AG04449 (cell line): ENCODE measurements around the gene AMDHD2.
"Not testable (repeated sequence)": the region's sequence is repeated elsewhere in the genome, so short reads cannot be mapped to it uniquely, and the experiment has no call there.

ENCODE experiments used
- CTCF ChIA-PET: fragments of 350-600 bp; formaldehyde crosslinking; extraction: SDS; loops from one replicate; lab custom pipeline; 2021; ENCODE audit warnings: antibody characterized with exemption; lab: Yijun Ruan, JAX
- POLR2A ChIA-PET: fragments of 400-600, 350-600 bp; formaldehyde crosslinking; extraction: SDS; loops from one replicate; lab custom pipeline; 2020; ENCODE audit warnings: antibody characterized with exemption, inconsistent platforms; lab: Yijun Ruan, JAX
- DNase-seq: peaks from one replicate; pipeline ENCODE4 v3.0.0-alpha.2; 2010; ENCODE audit warnings: low read depth, low spot score
- H3K4me3 ChIP-seq: 2 replicates; pipeline ENCODE4 v1.5.1; 2011; ENCODE audit warnings: low read depth, mild to moderate bottlenecking, control low read depth, low read length
- CTCF ChIP-seq: IDR thresholded peaks from one replicate; pipeline ENCODE4 v1.5.1; 2011; ENCODE audit warnings: mild to moderate bottlenecking, moderate library complexity, low read length, control low read depth, inconsistent platforms; ENCODE audit not compliant: insufficient read depth; ENCODE audit errors: missing control alignments

The AMDHD2 gene

GRCh38 chr16:2535625-2536013, 15.4 kb downstream of the AMDHD2 start:
- no peak overlapping the region; the same call in 1 of the 2 replicates for H3K4me3 ChIP-seq
- TF ChIP-seq CTCF: no peak
- peak; percentile 17 for DNase-seq
- ChIA-PET CTCF (interaction anchor here (0.6 kb wide), 1 partner anchor 195 kb away, joined by 3 read pairs; the partner anchor contains the start of gene ABCA3), POLR2A (no interaction called here)

- TF ChIP-seq CTCF: no peak
- CTCF ChIA-PET: no interaction called here
- POLR2A ChIA-PET: interaction anchor here (0.6 to 0.9 kb wide), 3 partner anchors 53 to 269 kb away, joined by 3 to 5 read pairs (median 3); no protein-coding TSS in a partner anchor
- peak; percentile 36 for DNase-seq
- peak within 1 kb of the TSS; percentile 75 for H3K4me3 ChIP-seq
These were observed 17.5 kb downstream of the AMDHD2 start, which contains the start of gene PDPK1 for GRCh38 chr16:2537451-2538379. Gene PDPK1, plus strand, starts transcription at chr16:2538021. Its CDS starts 92 bp downstream, at chr16:2538113.

DNA sequence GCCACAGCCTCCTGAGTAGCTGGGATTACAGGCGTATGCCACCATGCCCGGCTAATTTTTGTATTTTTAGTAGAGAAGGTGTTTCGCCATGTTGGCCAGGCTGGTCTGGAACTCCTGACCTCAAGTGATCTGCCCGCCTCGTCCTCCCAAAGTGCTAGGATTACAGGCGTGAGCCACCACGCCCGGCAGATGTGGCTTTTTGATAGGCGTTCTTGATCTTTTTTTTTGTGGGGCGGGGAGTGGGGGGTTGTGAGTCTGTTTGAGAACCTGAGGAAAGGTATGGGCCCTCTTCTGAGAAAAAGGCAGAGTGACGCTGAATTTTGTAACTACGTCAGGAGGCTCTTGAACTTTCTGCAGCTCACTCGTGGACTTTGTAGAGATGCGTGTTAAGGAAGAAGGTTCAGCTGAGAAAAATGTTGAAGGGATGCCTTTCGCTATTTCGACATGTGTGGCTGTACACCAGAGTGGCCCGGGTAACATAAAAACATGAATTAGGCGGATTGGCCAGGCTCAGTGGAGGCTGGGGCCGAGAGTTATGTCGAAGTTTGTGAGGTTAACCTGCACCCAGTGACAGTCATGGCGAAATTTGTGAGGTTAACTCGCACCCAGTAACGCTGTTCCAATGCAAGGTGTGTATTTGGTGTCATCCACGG, 19.1 kb downstream of the AMDHD2 start:
- POLR2A ChIA-PET, DNase-seq, CTCF ChIA-PET: not testable (repeated sequence)
- peak overlapping the region; percentile 52 for H3K4me3 ChIP-seq

- POLR2A ChIA-PET, DNase-seq, CTCF ChIA-PET, H3K4me3 ChIP-seq: not testable (repeated sequence)
- TF ChIP-seq CTCF: peak; percentile 42
These were observed 19.8 kb downstream of the AMDHD2 start for GRCh38 chr16:2539845-2540458.

- CTCF ChIA-PET, DNase-seq, H3K4me3 ChIP-seq, POLR2A ChIA-PET: not testable (repeated sequence)
These were observed 20.7 kb downstream of the AMDHD2 start for GRCh38 chr16:2540912-2541311.

- H3K4me3 ChIP-seq, DNase-seq, CTCF ChIA-PET, POLR2A ChIA-PET: not testable (repeated sequence)
These were observed 21.2 kb downstream of the AMDHD2 start for GRCh38 chr16:2541409-2541808.

DNA sequence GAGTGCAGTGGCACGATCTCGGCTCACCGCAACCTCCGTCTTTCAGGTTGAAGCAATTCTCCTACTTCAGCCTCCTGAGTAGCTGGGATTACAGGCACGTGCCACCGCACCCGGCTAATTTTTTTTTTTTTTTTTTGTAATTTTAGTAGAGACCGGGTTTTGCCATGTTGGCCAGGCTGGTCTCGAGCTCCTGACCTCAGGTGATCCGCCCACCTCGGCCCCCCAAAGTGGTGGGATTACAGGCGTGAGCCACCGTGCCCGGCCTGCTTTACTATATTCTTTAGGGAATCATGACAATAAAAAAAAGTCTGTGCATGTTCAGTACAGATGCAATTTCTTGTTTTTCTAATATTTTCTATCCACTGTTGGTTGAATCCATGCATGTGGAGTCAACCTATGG, 23.6 kb downstream of the AMDHD2 start:
- CTCF ChIA-PET, DNase-seq, H3K4me3 ChIP-seq, POLR2A ChIA-PET: not testable (repeated sequence)

DNA sequence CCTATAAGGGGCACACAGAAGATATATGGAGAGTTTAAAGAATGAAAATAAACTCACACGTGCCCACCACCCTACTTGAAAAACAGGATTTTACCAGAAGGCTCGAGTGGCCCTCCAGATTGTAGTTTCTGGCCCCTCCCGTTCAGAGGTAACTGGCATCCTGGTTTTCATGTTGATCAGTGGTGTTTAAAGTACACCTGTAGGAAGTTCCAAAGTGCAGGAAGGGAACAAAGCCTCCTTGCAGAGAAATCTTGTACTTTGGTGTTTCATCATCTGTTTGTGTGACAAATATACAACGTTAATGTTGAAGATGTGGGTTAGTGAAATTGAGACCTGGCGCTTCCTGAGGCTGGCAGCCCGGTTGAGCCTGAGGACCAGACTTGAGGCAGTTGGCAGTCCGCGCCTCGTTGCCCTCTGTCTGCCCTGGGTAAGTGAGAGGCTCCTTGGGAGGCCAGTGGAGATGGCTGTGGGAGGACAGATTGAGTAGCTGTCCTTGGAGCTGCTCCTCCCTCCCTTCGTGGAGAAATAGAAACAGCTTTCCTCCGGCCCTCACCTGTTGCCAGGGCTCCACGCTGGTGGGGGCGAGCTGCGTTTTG, 30.2 kb downstream of the AMDHD2 start:
- H3K4me3 ChIP-seq, DNase-seq, CTCF ChIA-PET, POLR2A ChIA-PET: not testable (repeated sequence)

DNA sequence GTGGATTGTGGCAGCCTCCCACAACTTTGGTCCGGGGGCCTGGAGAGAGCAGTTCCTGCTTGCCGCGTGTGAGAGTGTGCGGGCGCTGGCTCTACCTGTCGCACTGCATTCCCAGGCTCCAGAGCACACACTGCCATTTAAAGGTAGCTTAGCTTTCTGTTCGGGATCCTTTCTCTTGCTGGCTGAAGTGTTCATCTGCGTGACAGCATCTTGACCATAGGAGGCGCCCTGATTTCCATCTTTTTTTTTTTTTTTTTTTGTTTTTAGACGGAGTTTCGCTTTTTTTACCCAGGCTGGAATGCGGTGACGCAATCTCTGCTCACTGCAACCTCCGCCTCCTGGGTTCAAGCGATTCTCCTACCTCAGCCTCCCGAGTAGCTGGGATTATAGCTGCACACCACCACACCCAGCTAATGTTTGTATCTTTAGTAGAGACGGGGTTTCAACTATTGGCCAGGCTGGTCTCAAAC, 31.3 kb downstream of the AMDHD2 start:
- H3K4me3 ChIP-seq, CTCF ChIA-PET, DNase-seq, POLR2A ChIA-PET: not testable (repeated sequence)

DNA sequence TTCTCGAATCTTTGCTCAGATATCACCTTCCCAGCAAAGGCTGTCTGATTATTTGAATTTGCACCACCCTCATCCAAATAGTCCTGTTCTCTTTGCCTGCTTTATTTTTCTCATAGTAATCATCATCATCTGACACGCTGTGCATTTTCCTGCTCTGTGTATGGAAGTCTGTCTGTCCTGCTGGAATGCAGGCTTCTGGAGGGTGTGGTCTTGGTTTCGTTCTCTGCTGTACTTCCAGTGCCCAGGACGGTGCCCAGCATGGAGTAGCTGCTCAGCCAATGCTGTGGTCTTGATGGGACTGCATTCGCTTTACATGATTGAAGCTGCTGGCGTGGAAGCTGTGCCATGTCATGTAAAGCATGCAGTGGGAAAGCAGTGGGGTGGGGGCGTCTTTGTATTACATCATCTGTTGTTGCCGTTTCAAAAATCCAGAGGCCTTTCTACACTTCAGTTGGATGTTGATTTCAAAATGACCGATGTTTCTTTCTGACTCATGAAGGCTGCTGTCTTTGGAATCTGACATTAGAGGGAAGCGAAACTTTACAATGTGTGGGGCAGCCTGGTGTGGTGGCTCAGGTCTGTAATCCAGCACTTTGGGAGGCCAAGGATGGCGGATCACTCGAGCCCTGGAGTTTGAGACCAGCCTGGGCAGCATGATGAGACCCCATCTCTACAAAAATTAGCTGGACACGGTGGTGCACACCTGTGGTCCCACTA, 34.7 kb downstream of the AMDHD2 start:
- CTCF ChIA-PET, POLR2A ChIA-PET, DNase-seq, H3K4me3 ChIP-seq: not testable (repeated sequence)

GRCh38 chr16:2557150-2557549, 37.0 kb downstream of the AMDHD2 start:
- H3K4me3 ChIP-seq, CTCF ChIA-PET, DNase-seq, POLR2A ChIA-PET: not testable (repeated sequence)
